PC-3 (cell line): Measurements from ENCODE around the gene RNF8. TPM values are rescaled to one million over a fixed set of nuclear protein-coding genes. Genes with fewer than 3 reads are reported as not detected.

ENCODE experiments used
- ATAC-seq: fragments of 200-7000 bp; cut with Tn5 transposase; 2 replicates; pipeline ENCODE4 v1.9.1; 2020; ENCODE audit warnings: mild to moderate bottlenecking, moderate library complexity
- BruUV-seq: library from RNA; stranded (reverse); fragments of 400-500 nt; replicated peaks from 2 replicates; lab custom pipeline; 2021; lab: Mats Ljungman, UMichigan
- CTCF ChIA-PET: fragments of 300-600 bp; sonication (Branson Sonifier 250); formaldehyde crosslinking; loops from one replicate; lab custom pipeline; 2022; ENCODE audit warnings: antibody characterized with exemption; lab: Charles Lee
- POLR2A ChIA-PET: fragments of 300-600 bp; sonication (Branson Sonifier 250); formaldehyde crosslinking; loops from one replicate; lab custom pipeline; 2022; ENCODE audit warnings: antibody characterized with exemption; ENCODE audit not compliant: unreplicated experiment; lab: Charles Lee
- DNase-seq: peaks from one replicate; pipeline ENCODE4 v3.0.0-alpha.2; 2015
- H2AFZ ChIP-seq: fragments of 300-600 bp; sonication (generic); 2 replicates; pipeline ENCODE4 v1.6.0; 2016; ENCODE audit warnings: antibody characterized with exemption, low read length
- H3F3A ChIP-seq: fragments of 300-600 bp; sonication (generic); one replicate; pipeline ENCODE4 v1.6.0; 2017; ENCODE audit warnings: antibody characterized with exemption, low read length, control low read depth, mild to moderate bottlenecking; ENCODE audit not compliant: unreplicated experiment
- H3K27ac ChIP-seq: fragments of 300-600 bp; sonication (generic); 2 replicates; pipeline ENCODE4 v1.5.1; 2016; ENCODE audit warnings: mild to moderate bottlenecking, low read length
- H3K27me3 ChIP-seq: fragments of 300-600 bp; sonication (generic); 2 replicates; pipeline ENCODE4 v1.6.1; 2016; ENCODE audit warnings: low read length, mixed read lengths
- H3K36me3 ChIP-seq: fragments of 300-600 bp; sonication (generic); 2 replicates; pipeline ENCODE4 v1.6.1; 2016; ENCODE audit warnings: low read depth, mixed run types, low read length, mixed read lengths
- H3K4me1 ChIP-seq: fragments of 300-600 bp; sonication (generic); 2 replicates; pipeline ENCODE4 v1.5.1; 2016; ENCODE audit warnings: low read length; ENCODE audit not compliant: insufficient read depth
- H3K4me2 ChIP-seq: fragments of 300-600 bp; sonication (generic); 2 replicates; pipeline ENCODE4 v1.6.0; 2016; ENCODE audit warnings: low read length
- H3K4me3 ChIP-seq: fragments of 300-600 bp; sonication (generic); 2 replicates; pipeline ENCODE4 v1.5.1; 2016; ENCODE audit warnings: mild to moderate bottlenecking, low read length, mixed read lengths
- H3K79me2 ChIP-seq: fragments of 300-600 bp; sonication (generic); 2 replicates; pipeline ENCODE4 v1.6.1; 2017; ENCODE audit warnings: low read length, mixed read lengths
- H3K9ac ChIP-seq: fragments of 300-600 bp; sonication (generic); 2 replicates; pipeline ENCODE4 v1.6.0; 2016; ENCODE audit warnings: mild to moderate bottlenecking, low read length
- H3K9me2 ChIP-seq: fragments of 300-600 bp; sonication (generic); replicated peaks from 2 replicates; pipeline ENCODE4 v1.6.1; 2016; ENCODE audit warnings: mixed run types, low read length, mixed read lengths
- H3K9me3 ChIP-seq: fragments of 300-600 bp; sonication (generic); 2 replicates; pipeline ENCODE4 v1.6.1; 2016; ENCODE audit warnings: low read length, mixed read lengths
- H4K20me1 ChIP-seq: fragments of 300-600 bp; sonication (generic); 2 replicates; pipeline ENCODE4 v1.6.1; 2016; ENCODE audit warnings: low read length, mixed read lengths
- EZH2 ChIP-seq: fragments of 300-600 bp; sonication (generic); IDR thresholded peaks from one replicate; pipeline ENCODE4 v1.6.1; 2017; ENCODE audit warnings: antibody characterized with exemption, mild to moderate bottlenecking, low read length; ENCODE audit not compliant: unreplicated experiment
- EZH2phosphoT487 ChIP-seq: fragments of 300-600 bp; sonication (generic); IDR thresholded peaks from 2 replicates; pipeline ENCODE4 v1.6.1; 2018; ENCODE audit warnings: mild to moderate bottlenecking, antibody characterized with exemption, low read length, borderline replicate concordance
- intact Hi-C: fragments of 100-400 bp; cut with micrococcal nuclease; formaldehyde crosslinking; loops from 2 replicates; pipeline ENCODE4 v1.9.0; 2023
- total RNA-seq: library from RNA; depleted of rRNA; stranded (reverse); fragments of >200 nt; gene quantifications from 2 replicates; pipeline ENCODE4 v1.2.3, GENCODE V29; 2014
- TF ChIP-seq, protein P1 (sequence below): fragments of 300-600 bp; sonication (generic); conservative IDR thresholded peaks from 2 replicates; pipeline ENCODE4 v1.5.1; 2017; ENCODE audit warnings: antibody characterized with exemption, low read depth, mild to moderate bottlenecking, low read length

RNF8 gene
- total RNA-seq, 1 experiment from 2014 or later = 28.1 TPM

DNA sequence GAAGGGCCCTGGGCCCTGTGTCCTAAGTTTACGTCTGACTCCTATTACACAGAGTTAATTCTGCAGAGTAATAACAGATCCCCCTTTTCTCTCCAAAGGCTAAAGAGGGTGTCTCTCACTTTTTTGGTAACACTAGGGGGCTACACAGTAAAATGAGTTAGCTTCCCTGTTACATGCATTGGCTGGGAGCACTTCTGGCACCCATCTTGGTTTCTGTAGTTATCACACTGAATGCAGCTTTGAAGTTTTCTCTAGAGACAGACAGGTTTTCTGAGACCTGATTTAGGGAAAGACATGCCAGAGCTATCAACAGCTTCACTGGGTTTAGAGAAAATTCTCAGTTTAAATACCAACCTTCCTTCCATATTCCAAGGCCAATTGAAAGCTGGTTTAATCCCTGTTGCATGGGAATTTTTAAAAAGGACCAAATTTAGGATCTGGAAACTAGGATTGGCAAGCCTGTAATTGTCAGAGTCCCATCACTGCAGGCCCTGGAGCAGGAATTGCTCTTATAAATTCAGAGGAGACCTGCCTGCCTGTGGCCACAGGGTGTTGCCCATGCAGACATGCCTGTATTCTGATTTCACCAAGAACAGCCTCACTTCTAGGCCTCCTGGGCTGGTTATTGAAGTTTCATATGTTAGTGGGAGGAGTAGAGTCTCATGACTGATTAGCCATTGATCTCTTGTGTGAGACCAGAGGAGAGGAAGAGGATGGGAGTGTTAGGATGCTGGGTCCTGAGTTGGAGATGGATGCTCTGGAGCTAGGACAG lies 29.4 kb downstream of the RNF8 start:
- peaks cover 23% of the 10 kb centered on the region; the same call in 1 of the 2 replicates for H3K36me3 ChIP-seq

DNA sequence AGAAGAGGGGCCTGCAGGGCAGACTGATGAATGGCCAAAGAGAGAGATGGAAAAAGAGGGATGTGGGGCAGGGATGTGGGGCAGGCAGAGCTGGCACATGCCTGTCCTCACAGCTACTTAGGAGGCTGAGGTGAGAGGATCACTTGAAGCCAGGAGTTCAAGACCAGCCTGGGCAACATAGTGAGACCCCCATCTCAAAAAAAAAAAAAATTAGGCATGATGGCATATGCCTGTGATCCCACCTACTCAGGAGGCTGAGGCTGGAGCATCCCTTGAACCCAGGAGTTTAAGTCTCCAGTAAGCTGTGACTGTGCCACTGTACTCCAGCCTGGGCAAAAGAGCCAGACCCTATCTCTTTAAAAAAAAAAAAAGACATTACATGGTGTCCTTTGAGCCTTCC lies 34.8 kb downstream of the RNF8 start:
- H3K4me1 ChIP-seq = no peaks in the 10 kb centered on the region
- H3K9me3 ChIP-seq = no peaks in the 10 kb centered on the region
- POLR2A ChIA-PET = no interaction called here
- H3K27ac ChIP-seq = no peak overlapping the region
- CTCF ChIA-PET = no interaction called here
- H3K9ac ChIP-seq = no peak overlapping the region
- H3K9me2 ChIP-seq = no peaks in the 10 kb centered on the region
- no peaks in the 10 kb centered on the region for H3K27me3 ChIP-seq
- H3F3A ChIP-seq = no peaks in the 10 kb centered on the region
- DNase-seq = no peak
- H3K36me3 ChIP-seq = peaks cover 25% of the 10 kb centered on the region; the same call in 1 of the 2 replicates
- no peak overlapping the region for H2AFZ ChIP-seq
- H3K4me2 ChIP-seq = no peak overlapping the region
- no peak for ATAC-seq
- no peak overlapping the region for H3K4me3 ChIP-seq
- intact Hi-C loops = loop anchor here (10.0 kb wide), 1 partner anchor 96 kb away; no protein-coding TSS in a partner anchor
- BruUV-seq = no TSS peak
- H3K79me2 ChIP-seq = no peaks in the 10 kb centered on the region
- no peaks in the 10 kb centered on the region for H4K20me1 ChIP-seq
- TF ChIP-seq, protein P1, sequence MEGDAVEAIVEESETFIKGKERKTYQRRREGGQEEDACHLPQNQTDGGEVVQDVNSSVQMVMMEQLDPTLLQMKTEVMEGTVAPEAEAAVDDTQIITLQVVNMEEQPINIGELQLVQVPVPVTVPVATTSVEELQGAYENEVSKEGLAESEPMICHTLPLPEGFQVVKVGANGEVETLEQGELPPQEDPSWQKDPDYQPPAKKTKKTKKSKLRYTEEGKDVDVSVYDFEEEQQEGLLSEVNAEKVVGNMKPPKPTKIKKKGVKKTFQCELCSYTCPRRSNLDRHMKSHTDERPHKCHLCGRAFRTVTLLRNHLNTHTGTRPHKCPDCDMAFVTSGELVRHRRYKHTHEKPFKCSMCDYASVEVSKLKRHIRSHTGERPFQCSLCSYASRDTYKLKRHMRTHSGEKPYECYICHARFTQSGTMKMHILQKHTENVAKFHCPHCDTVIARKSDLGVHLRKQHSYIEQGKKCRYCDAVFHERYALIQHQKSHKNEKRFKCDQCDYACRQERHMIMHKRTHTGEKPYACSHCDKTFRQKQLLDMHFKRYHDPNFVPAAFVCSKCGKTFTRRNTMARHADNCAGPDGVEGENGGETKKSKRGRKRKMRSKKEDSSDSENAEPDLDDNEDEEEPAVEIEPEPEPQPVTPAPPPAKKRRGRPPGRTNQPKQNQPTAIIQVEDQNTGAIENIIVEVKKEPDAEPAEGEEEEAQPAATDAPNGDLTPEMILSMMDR = no peak
- TF ChIP-seq EZH2 (no peak), EZH2phosphoT487 (no peak)

More for the DNA sequence above, 29.4 kb downstream of the RNF8 start:
- no peaks in the 10 kb centered on the region for H3K79me2 ChIP-seq
- ATAC-seq = no peak
- no peaks in the 10 kb centered on the region for H4K20me1 ChIP-seq
- no peaks in the 10 kb centered on the region for H3K27me3 ChIP-seq
- no peak overlapping the region for H3K4me3 ChIP-seq
- no TSS peak for BruUV-seq
- no peak overlapping the region for H3K9ac ChIP-seq
- H3F3A ChIP-seq = no peaks in the 10 kb centered on the region
- ChIA-PET CTCF (interaction anchor here (0.6 kb wide), 1 partner anchor 56 kb away, joined by 3 read pairs; no protein-coding TSS in a partner anchor), POLR2A (no interaction called here)
- H2AFZ ChIP-seq = no peak overlapping the region
- H3K27ac ChIP-seq = no peak overlapping the region
- no peaks in the 10 kb centered on the region for H3K9me2 ChIP-seq
- DNase-seq = no peak
- no peaks in the 10 kb centered on the region for H3K9me3 ChIP-seq
- H3K4me2 ChIP-seq = no peak overlapping the region
- intact Hi-C loops = loop anchor here (5.0 to 10.0 kb wide), 2 partner anchors 102 to 309 kb away; no protein-coding TSS in a partner anchor
- H3K4me1 ChIP-seq = no peaks in the 10 kb centered on the region
- no peak for TF ChIP-seq EZH2
- no peak for TF ChIP-seq EZH2phosphoT487
- TF ChIP-seq, protein P1 = no peak

DNA sequence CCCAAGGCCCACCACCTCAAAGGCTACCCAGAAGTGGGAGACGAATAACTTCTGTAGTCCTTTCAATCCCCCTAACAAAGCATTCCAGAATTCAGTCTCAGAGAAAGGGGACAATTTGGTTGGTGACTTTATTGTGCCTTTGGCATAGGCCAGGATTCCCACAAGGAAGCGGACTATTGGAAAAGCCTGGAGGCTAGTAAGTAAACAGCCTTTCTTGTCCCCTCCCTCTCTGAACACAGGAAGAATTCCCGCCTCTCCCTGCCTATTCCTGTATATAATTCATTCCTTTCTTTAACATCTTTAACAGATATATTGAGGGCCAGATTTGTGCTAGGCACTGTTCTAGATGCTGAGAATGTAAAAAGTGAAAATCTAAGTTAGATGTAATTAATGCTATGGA lies 36.1 kb downstream of the RNF8 start:
- Histone ChIP-seq H3K27me3 (no peaks in the 10 kb centered on the region), H3K4me2 (no peak overlapping the region), H3K36me3 (peaks cover 25% of the 10 kb centered on the region; the same call in 1 of the 2 replicates), H3K27ac (no peak overlapping the region), H3K4me3 (no peak overlapping the region), H4K20me1 (no peaks in the 10 kb centered on the region), H3K9ac (no peak overlapping the region), H3K9me2 (no peaks in the 10 kb centered on the region), H3K79me2 (no peaks in the 10 kb centered on the region), H2AFZ (no peak overlapping the region), H3F3A (no peaks in the 10 kb centered on the region), H3K9me3 (no peaks in the 10 kb centered on the region), H3K4me1 (no peaks in the 10 kb centered on the region)
- CTCF ChIA-PET = no interaction called here
- TF ChIP-seq EZH2phosphoT487 = no peak
- TF ChIP-seq, protein P1 = no peak
- no peak for TF ChIP-seq EZH2
- BruUV-seq = no TSS peak
- intact Hi-C loops = loop anchor here (10.0 kb wide), 1 partner anchor 95 kb away; no protein-coding TSS in a partner anchor
- no peak for DNase-seq
- no peak for ATAC-seq
- POLR2A ChIA-PET = no interaction called here
